H1 (cell line): ENCODE data around the gene LRRC74B.

Experiments used
- BACH1 ChIP-seq: IDR thresholded peaks from 2 replicates; pipeline ENCODE4 v1.6.1; 2012; ENCODE audit warnings: low read length, improper control_type of control experiment
- CHD2 ChIP-seq: IDR thresholded peaks from 2 replicates; pipeline ENCODE4 v1.6.1; 2012; ENCODE audit warnings: low read length, improper control_type of control experiment
- CTCF ChIP-seq, 3 experiments: IDR thresholded peaks; 1 replicate in 2 of 3; 2 replicates in 1 of 3; pipeline versions ENCODE4 v1.5.1 to v1.6.1; 2011; ENCODE audit warnings: low read length in 3 of 3, mild to moderate bottlenecking in 3 of 3, inconsistent platforms in 2 of 3, low read depth in 1 of 3, moderate library complexity in 1 of 3; ENCODE audit not compliant: insufficient read depth in 1 of 3; ENCODE audit errors: control extremely low read depth in 1 of 3
- EZH2 ChIP-seq: fragments of 200-600 bp; sonication (generic); IDR thresholded peaks from 2 replicates; pipeline ENCODE4 v1.7.1; 2012; ENCODE audit warnings: low read depth, mild to moderate bottlenecking, moderate library complexity, low read length, inconsistent platforms; ENCODE audit not compliant: severe bottlenecking
- GABPA ChIP-seq: IDR thresholded peaks from 2 replicates; pipeline ENCODE4 v1.6.1; 2011; ENCODE audit warnings: mild to moderate bottlenecking, low read length, moderate library complexity, borderline replicate concordance; ENCODE audit not compliant: insufficient read depth
- JUN ChIP-seq: IDR thresholded peaks from 2 replicates; pipeline ENCODE4 v1.6.1; 2011; ENCODE audit warnings: low read depth, mild to moderate bottlenecking, improper control_type of control experiment, low read length
- MAX ChIP-seq: IDR thresholded peaks from 2 replicates; pipeline ENCODE4 v1.6.1; 2012; ENCODE audit warnings: inconsistent platforms
- POLR2A ChIP-seq, 2 experiments: IDR thresholded peaks; 1 replicate in 1 of 2; 2 replicates in 1 of 2; pipeline ENCODE4 v1.6.1; 2011; ENCODE audit warnings: low read depth in 2 of 2, low read length in 2 of 2, mild to moderate bottlenecking in 2 of 2; ENCODE audit errors: control extremely low read depth in 1 of 2
- ZNF274 ChIP-seq: IDR thresholded peaks from 2 replicates; pipeline ENCODE4 v1.7.0; 2012; ENCODE audit warnings: low read length, borderline replicate concordance; ENCODE audit errors: extremely low read depth
- TF ChIP-seq, protein P1 (sequence below): IDR thresholded peaks from 2 replicates; pipeline ENCODE4 v1.6.1; 2012; ENCODE audit warnings: low read length, inconsistent platforms
- TF ChIP-seq, protein P2 (sequence below): IDR thresholded peaks from 2 replicates; pipeline ENCODE4 v1.6.1; 2011; ENCODE audit warnings: low read length, improper control_type of control experiment

DNA sequence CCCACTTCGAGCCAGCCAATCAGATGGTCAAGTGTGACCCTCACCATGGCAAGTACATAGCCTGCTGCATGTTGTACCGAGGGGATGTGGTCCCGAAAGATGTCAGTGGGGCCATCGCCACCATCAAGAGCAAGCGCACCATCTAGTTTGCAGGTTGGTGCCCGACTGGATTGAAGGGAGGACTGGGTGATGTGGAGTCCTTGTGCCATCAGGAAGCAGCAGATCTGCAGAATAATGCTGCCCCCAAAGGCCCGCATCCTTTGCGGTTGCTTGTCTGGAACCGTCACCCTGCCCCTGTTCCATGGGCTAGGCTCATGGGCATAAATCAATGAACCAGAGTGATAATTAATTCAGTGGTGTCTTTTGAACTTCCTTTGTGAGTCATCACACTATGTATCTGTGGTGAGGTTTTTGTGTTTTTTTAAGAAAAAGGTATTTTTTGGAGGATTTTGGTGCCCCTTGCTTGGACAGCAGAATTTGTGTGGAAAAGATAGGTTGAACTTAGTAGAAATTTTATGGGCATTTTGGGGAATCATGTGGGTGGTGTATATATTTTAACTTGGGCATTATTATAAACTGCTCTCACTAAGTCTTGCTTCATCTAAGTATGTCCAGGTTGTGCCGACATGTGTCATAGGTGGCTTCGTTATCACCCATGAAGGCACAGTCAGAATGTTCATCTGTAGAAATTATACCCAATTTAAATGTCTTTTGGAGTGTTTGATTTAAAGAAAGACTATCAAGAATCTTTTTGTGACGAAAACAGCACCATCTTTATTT is 22.3 kb downstream of the LRRC74B start:
- TF ChIP-seq MAX (no peak), CHD2 (no peak), ZNF274 (no peak), GABPA (no peak), EZH2 (no peak), CTCF (IDR thresholded peaks at IDR 0.05; ENCODE audit: control extremely low read depth in 1 of 3, insufficient read depth in 1 of 3, low read depth in 1 of 3, low read length in 3 of 3) (no peak), POLR2A (IDR thresholded peaks at IDR 0.05; ENCODE audit: control extremely low read depth in 1 of 2, low read depth in 2 of 2, low read length in 2 of 2) (no peak), JUN (no peak), BACH1 (no peak)
- TF ChIP-seq, protein P1, sequence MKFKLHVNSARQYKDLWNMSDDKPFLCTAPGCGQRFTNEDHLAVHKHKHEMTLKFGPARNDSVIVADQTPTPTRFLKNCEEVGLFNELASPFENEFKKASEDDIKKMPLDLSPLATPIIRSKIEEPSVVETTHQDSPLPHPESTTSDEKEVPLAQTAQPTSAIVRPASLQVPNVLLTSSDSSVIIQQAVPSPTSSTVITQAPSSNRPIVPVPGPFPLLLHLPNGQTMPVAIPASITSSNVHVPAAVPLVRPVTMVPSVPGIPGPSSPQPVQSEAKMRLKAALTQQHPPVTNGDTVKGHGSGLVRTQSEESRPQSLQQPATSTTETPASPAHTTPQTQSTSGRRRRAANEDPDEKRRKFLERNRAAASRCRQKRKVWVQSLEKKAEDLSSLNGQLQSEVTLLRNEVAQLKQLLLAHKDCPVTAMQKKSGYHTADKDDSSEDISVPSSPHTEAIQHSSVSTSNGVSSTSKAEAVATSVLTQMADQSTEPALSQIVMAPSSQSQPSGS: no peak
- TF ChIP-seq, protein P2, sequence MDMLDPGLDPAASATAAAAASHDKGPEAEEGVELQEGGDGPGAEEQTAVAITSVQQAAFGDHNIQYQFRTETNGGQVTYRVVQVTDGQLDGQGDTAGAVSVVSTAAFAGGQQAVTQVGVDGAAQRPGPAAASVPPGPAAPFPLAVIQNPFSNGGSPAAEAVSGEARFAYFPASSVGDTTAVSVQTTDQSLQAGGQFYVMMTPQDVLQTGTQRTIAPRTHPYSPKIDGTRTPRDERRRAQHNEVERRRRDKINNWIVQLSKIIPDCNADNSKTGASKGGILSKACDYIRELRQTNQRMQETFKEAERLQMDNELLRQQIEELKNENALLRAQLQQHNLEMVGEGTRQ: no peak
